AG04449 (cell line): ENCODE measurements around the gene ABHD16A.
"Not testable (repeated sequence)": the region's sequence is repeated elsewhere in the genome, so short reads cannot be mapped to it uniquely, and the experiment has no call there.

Experiments used
- CTCF ChIA-PET: fragments of 350-600 bp; formaldehyde crosslinking; extraction: SDS; loops from one replicate; lab custom pipeline; 2021; ENCODE audit warnings: antibody characterized with exemption; lab: Yijun Ruan, JAX
- POLR2A ChIA-PET: fragments of 400-600, 350-600 bp; formaldehyde crosslinking; extraction: SDS; loops from one replicate; lab custom pipeline; 2020; ENCODE audit warnings: antibody characterized with exemption, inconsistent platforms; lab: Yijun Ruan, JAX
- DNase-seq: peaks from one replicate; pipeline ENCODE4 v3.0.0-alpha.2; 2010; ENCODE audit warnings: low read depth, low spot score
- H3K4me3 ChIP-seq: 2 replicates; pipeline ENCODE4 v1.5.1; 2011; ENCODE audit warnings: low read depth, mild to moderate bottlenecking, control low read depth, low read length
- TF ChIP-seq, protein P1 (sequence below): IDR thresholded peaks from one replicate; pipeline ENCODE4 v1.5.1; 2011; ENCODE audit warnings: mild to moderate bottlenecking, moderate library complexity, low read length, control low read depth, inconsistent platforms; ENCODE audit not compliant: insufficient read depth; ENCODE audit errors: missing control alignments

The ABHD16A gene

DNA sequence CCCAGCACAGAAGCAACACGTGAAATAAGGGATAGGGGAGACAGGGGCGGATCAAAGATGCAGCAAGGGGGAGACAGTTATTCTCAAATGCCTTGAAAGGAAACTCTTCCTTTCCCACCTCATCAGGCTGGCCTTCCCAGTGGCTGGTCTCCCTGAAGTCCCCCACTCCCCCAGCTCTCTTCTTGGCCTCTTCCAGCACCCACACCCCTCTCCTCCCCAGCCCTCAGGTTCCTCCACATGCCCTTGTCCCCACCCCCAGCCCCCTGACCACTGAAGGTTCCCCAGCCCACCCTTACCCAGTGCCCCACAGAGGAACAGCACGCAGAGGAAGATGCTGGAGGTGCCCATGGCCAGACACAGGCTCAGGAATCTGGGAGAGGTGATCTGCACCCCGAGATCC lies 10.3 kb upstream of the ABHD16A start:
- no peak overlapping the region for H3K4me3 ChIP-seq
- TF ChIP-seq, protein P1, sequence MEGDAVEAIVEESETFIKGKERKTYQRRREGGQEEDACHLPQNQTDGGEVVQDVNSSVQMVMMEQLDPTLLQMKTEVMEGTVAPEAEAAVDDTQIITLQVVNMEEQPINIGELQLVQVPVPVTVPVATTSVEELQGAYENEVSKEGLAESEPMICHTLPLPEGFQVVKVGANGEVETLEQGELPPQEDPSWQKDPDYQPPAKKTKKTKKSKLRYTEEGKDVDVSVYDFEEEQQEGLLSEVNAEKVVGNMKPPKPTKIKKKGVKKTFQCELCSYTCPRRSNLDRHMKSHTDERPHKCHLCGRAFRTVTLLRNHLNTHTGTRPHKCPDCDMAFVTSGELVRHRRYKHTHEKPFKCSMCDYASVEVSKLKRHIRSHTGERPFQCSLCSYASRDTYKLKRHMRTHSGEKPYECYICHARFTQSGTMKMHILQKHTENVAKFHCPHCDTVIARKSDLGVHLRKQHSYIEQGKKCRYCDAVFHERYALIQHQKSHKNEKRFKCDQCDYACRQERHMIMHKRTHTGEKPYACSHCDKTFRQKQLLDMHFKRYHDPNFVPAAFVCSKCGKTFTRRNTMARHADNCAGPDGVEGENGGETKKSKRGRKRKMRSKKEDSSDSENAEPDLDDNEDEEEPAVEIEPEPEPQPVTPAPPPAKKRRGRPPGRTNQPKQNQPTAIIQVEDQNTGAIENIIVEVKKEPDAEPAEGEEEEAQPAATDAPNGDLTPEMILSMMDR = no peak
- ChIA-PET POLR2A (interaction anchor here (0.8 kb wide), 1 partner anchor 114 kb away, joined by 4 read pairs; the partner anchor contains the start of gene HSPA1B), CTCF (interaction anchor here (1.8 to 3.0 kb wide), 2 partner anchors 16 to 117 kb away, joined by 4 to 12 read pairs; partner anchors contain the start of gene DDAH2)
- DNase-seq = no peak

DNA sequence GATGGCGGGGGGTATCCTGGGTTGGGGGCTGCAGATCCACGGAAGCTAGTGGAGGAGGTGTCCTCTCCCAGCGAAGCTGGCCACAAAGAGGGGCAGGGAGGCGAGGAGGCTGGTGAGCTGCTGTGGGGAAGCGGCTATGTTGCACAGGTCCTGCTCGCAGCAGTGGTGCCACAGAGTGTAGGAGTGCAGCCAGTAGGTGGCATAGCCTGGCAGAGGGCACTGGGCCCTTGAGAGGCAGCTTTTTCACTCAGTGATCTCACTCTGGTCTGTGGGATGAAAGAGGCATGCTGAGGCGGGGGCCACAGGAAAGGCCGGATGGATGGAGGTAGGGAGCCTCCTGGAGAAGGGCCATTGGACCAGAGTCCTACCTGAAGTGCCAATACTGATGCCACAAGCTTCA lies 9.2 kb upstream of the ABHD16A start:
- H3K4me3 ChIP-seq = no peak overlapping the region
- CTCF ChIA-PET = interaction anchor here (0.8 to 1.8 kb wide), 3 partner anchors 10 to 118 kb away, joined by 3 to 4 read pairs (median 3); partner anchors contain the start of gene LY6G5C
- no peak for DNase-seq
- TF ChIP-seq, protein P1 = peak; percentile 21
- POLR2A ChIA-PET = interaction anchor here (1.4 kb wide), 1 partner anchor 15 kb away, joined by 5 read pairs; no protein-coding TSS in a partner anchor

DNA sequence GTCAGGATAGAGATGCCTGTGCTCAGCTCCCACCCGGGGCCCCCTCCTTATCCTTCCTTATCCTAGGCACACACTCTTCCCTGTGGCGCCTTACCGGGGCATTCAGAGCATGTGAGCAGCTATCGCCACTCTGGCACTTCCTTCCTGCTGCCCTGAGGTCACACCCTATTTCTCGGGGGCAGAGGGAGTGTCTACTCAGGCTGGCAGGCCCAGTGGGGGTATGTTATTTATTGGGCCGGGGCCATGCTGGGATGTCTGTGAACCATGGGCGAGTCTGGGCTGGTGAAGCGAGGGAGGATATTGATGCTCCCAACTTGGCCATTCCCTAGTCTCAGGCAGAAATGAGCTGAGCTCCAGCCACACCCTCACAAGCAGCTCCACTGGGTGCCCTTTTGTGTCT lies 8.1 kb upstream of the ABHD16A start:
- no peak for DNase-seq
- TF ChIP-seq, protein P1 = no peak
- H3K4me3 ChIP-seq = no peak overlapping the region
- CTCF ChIA-PET = interaction anchor here (0.8 to 1.1 kb wide), 2 partner anchors 19 to 30 kb away, joined by 3 read pairs; partner anchors contain the start of gene LY6G5C
- POLR2A ChIA-PET = interaction anchor here (1.4 kb wide), 1 partner anchor 16 kb away, joined by 5 read pairs; no protein-coding TSS in a partner anchor

DNA sequence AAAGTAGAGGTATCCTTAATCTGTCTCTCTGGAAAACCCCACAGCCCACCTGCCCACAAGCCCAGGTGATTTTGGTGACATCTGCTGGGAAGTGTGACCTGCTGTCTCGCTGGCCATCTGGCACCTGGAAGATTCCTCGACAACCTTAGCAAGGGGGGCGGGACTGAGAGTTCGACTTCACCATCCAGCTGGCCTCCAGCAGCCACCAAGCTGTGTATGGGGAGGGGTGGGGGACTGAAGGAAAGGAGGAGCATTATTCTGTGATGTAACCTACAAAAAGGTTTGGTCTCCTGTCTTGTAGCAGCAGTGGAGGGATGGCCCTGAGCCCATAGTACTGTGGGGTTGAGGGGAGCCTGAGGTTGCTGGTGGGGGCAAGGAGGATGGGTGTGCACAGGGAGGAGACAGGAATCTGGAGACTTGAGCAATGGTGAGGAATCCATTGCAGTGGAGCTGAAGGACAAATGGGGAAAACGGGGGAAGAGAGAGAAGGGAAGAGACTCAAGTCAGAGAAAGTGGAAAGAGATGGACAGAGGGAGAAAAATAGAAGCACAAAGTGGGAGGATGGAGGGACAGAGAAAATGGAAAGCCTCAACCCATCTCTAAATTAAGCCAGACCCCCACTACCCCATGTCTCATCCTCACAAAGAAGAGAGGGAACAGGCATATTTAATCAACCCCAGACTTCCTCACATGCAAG lies 7.5 kb upstream of the ABHD16A start:
- no peak overlapping the region for H3K4me3 ChIP-seq
- TF ChIP-seq, protein P1 = no peak
- ChIA-PET POLR2A (no interaction called here), CTCF (interaction anchor here (0.8 kb wide), 1 partner anchor 20 kb away, joined by 3 read pairs; no protein-coding TSS in a partner anchor)
- no peak for DNase-seq

DNA sequence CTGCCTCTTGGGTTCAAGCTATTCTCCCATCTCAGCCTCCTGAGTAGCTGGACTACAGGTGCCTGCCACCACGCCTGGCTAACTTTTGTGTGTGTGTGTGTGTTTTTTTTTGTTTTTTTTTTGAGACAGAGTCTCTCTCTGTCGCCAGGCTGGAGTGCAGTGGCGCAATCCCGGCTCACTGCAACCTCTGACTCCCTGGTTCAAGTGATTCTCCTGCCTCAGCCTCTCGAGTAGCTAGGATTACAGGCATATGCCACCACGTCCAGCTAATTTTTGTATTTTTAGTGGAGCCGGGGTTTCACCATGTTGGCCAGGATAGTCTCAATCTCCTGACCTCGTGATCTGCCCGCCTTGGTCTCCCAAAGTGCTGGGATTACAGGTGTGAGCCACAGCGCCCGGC lies 6.0 kb upstream of the ABHD16A start:
- H3K4me3 ChIP-seq, CTCF ChIA-PET, DNase-seq, POLR2A ChIA-PET: not testable (repeated sequence)

DNA sequence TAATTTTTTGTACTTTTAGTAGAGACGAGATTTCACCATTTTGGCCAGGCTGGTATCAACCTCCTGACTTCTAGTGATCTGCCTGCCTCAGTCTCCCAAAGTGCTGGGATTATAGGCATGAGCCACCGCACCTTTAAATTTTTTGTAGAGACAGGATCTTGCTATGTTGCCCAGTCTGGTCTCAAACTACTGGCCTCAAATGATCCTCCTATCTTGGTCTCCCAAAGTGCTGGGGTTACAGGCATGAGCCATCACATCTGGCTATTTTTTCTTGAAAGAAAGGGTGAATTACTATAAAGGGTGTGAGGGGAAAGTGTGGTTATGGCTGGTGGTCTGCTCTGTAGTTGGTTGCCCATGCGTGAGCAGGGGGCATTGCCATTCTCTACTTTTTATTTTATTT lies 5.1 kb upstream of the ABHD16A start:
- POLR2A ChIA-PET = no interaction called here

More for the DNA sequence above, 5.1 kb upstream of the ABHD16A start:
- CTCF ChIA-PET = no interaction called here
- TF ChIP-seq, protein P1 = no peak
- H3K4me3 ChIP-seq = no peak overlapping the region
- no peak for DNase-seq
